Muscle layer of colon (tissue), 2 donors: ENCODE measurements around the gene TFF2.

Experiments
- H3K27ac ChIP-seq: one replicate; pipeline ENCODE4 v1.7.0; 2013; ENCODE audit warnings: low read depth, mild to moderate bottlenecking, low read length, moderate library complexity
- H3K27me3 ChIP-seq, 2 donors: one replicate each; pipeline ENCODE4 v1.7.0; 2013; ENCODE audit warnings: low read length in 2 of 2, mild to moderate bottlenecking in 2 of 2; ENCODE audit not compliant: insufficient read depth in 2 of 2, control insufficient read depth in 1 of 2
- H3K36me3 ChIP-seq: one replicate; pipeline ENCODE4 v1.7.0; 2013; ENCODE audit warnings: mild to moderate bottlenecking, low read length; ENCODE audit not compliant: insufficient read depth
- H3K4me1 ChIP-seq: one replicate; pipeline ENCODE4 v1.7.0; 2013; ENCODE audit warnings: mild to moderate bottlenecking, low read length; ENCODE audit not compliant: insufficient read depth
- H3K4me3 ChIP-seq, 2 donors: one replicate each; pipeline ENCODE4 v1.7.0; 2013; ENCODE audit warnings: low read length in 2 of 2, low read depth in 1 of 2, mild to moderate bottlenecking in 1 of 2, moderate library complexity in 1 of 2
- H3K9ac ChIP-seq: one replicate; pipeline ENCODE4 v1.7.0; 2013; ENCODE audit warnings: low read length
- H3K9me3 ChIP-seq: one replicate; pipeline ENCODE4 v1.7.0; 2013; ENCODE audit warnings: mild to moderate bottlenecking, low read length
- donor health status: abdominal sarcoma.
- donor health status: Adenocarcinoma of cecum.

Gene TFF2

DNA sequence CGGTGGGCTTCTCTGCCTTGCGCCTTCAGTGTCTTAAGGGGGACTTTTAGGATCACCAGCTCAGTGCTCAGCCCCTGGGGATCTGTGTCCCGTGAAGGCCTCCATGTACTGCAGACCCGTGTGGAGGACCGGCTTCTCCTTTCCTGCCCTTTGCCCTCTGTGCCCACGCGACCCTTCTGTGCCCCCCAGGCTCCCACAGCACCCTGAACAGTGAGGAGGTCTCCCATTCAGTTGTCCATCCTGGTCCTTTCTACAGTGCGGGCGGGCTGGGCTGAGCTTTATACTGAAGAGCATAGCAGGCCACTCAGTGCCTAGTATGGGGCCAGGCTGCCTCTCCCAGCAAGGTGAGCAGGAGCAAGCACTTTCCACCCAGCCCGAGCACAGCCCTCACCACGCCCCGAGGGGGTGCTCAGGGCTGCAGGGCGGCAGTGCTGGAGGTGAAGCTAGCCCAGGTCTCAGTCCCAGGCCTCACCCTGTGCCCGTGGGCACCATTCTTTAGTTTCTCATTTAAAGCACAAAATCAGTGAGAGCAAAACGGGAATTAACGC lies 23.2 kb upstream of the TFF2 start:
- Histone ChIP-seq H3K9ac (no peak overlapping the region), H3K4me1 (no peaks in the 10 kb centered on the region), H3K9me3 (no peaks in the 10 kb centered on the region), H3K27ac (no peak overlapping the region), H3K4me3 (no peak overlapping the region), H3K36me3 (no peaks in the 10 kb centered on the region), H3K27me3 (peaks cover 0 to 20% of the 10 kb centered on the region in 2 donors)

DNA sequence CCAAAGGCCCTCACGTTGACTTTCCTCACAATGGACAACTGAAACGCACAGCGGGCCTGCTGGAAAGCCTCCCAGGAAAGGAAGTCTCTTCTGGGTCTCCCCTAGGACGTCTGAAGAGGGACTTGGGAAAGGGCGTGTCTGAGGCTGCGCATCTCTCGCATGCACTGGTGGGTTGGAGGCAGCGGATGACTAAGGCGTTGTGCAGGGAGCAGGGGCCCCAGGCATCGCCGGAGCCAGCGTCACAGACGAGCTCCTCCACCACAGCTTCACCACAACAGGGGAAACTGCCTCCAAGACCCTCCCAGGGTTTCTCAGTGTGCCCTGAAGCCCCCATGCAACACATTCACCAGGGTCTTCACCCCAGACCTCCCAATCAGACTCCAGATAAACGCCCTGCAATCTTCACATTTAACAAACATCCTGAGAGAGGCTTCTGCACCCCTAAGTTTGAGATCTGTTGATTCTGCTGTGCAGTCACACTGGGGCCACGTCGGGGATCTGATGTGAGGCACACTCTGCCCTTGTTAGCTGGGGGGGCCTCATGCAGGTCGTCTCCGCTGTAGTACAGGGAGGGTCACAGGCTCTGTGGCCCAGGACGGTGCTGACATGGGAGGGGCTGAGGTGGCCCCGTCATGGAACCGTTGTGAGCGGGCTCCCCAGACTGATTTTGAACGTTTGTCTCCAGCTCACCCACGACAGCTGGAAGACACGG lies 22.6 kb upstream of the TFF2 start:
- H3K4me3 ChIP-seq: no peak overlapping the region
- H3K36me3 ChIP-seq: no peaks in the 10 kb centered on the region
- H3K4me1 ChIP-seq: no peaks in the 10 kb centered on the region
- H3K9me3 ChIP-seq: no peaks in the 10 kb centered on the region
- H3K27ac ChIP-seq: no peak overlapping the region
- H3K9ac ChIP-seq: no peak overlapping the region
- peaks cover 0 to 20% of the 10 kb centered on the region in 2 donors for H3K27me3 ChIP-seq

DNA sequence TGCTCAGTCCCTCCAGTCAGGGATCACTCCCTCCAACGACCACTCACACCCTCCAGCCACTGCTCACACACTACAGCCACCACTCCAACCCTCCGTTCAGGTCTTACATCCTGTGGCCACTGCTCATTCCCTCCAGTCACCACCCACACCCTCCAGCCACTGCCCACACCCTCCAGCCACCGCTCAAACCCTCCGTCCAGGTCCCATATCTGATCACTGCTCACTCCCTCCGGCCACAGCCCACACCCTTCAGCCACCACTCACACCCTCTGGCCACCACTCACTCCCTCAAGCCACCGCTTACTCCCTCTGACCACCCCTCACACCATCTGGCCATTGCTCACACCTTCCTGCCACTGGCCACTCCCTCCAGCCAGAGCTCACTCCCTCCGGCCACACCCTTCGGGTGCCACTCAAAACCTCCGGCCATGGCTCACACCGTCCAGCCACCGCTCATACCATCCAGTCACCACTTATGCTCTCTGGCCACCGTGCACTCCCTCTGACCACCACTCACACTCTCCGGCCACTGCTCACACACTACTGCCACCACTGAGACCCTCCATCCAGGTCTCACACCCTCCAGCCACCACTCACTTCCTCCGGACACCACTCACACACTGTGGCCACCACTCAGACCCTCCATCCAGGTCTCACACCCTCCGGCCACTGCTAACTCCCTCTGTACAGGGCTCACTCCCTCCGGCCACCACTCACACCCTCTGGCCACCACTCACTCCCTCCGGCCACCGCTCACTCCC lies 20.3 kb upstream of the TFF2 start:
- Histone ChIP-seq H3K9ac (no peak overlapping the region), H3K36me3 (no peaks in the 10 kb centered on the region), H3K9me3 (no peaks in the 10 kb centered on the region), H3K27me3 (peaks cover 0 to 10% of the 10 kb centered on the region in 2 donors), H3K4me3 (no peak overlapping the region), H3K4me1 (no peaks in the 10 kb centered on the region), H3K27ac (no peak overlapping the region)

DNA sequence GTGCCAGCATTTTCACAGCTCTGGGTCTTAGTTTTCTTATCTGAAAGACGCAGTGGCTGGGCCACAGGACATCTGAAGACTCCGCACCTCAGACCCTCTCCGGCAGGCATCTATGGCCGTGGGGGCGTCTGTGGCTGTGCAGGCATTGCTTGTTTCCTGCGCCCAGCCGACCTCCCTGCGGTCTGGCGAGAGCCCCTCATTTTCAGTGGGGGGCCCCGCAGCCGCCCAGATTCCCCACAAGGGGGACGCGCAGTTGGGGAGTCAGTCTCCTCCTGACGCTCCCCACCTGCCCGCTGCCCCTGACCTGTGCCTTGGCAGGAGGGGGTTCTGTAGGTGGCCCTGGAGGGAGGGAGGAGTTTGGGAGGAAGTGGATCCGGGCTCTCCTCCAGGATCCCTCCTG lies 19.0 kb upstream of the TFF2 start:
- Histone ChIP-seq H3K9me3 (no peaks in the 10 kb centered on the region), H3K4me1 (no peaks in the 10 kb centered on the region), H3K27me3 (peaks cover 0 to 6% of the 10 kb centered on the region in 2 donors), H3K9ac (no peak overlapping the region), H3K36me3 (no peaks in the 10 kb centered on the region), H3K4me3 (no peak overlapping the region), H3K27ac (no peak overlapping the region)

DNA sequence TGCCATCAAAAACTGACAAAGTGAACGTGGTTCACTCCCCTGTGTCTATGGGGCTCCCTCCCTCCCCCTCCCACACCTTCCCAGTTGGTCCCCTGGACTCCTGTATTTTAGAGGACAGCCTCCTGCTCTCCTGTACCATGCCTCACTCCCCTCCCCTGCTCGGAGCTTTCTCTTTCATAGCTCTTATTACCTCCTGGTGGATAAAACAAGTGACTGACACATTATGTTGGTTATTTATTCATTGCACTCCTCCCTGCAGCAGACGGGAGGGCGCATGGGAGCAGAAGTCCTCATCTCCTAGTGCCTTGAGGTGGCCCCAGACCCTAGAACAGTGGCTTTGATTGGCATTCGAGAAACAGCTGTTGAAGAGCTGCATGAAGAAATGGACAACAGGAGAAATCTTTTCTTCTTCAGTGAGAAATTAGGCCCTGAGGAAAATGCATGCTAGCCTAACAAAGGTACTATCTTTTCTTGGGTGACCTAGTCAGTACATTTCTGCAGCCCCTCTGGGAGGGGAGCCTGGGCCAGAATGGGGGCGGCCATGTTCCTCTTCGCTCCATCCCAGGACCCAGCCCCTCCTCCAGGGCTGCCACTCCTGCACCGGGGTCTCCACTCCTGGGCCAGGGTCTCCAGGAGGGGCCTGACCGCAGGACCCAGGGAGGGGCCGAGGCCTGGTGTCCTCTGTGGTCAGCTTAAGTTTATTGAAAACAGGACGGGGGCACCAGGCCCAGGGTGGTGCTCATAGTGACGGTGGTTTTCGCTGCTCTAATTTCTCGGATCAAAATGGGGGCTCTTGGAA lies 16.8 kb upstream of the TFF2 start:
- peaks cover 0 to 14% of the 10 kb centered on the region in 2 donors for H3K27me3 ChIP-seq

DNA sequence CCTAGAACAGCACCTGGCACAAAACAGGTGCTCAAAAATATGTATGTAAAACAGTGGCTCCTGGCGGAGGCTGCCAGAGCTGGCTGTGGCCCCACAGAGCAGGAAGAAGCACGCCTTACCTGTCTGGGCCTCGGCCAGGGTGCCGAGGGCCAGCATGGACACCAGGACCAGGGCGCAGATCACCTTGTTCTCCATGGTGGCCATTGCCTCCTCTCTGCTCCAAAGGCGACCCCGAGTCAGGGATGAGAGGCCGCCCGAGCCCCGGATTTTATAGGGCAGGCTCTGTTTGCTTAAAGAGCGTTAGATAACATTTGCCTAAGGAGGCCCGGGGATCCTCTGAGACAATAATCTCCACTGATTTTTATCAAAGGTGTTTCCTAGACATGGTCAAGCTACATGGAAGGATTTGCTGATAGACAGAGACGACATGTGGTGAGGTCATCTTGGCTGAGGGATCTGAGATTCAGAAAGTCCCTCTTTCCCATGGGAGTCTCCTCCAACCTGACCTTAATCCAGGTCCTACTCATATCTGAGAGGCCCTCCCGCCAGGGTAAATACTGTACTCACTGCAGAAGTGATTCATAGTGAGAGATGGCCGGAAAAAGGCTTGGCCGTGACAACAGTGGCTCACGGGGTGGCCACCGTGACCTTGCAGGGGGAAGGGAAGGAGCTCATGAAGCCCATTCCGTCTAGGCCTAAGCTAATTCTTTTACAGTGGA lies 15.7 kb upstream of the TFF2 start, which contains the start of gene TFF1:
TFF1 (minus strand) TSS at position 244 of the 719 bp plus-strand sequence; CDS start at position 204, 40 bp downstream.
- H3K36me3 ChIP-seq: no peaks in the 10 kb centered on the region
- H3K9me3 ChIP-seq: no peaks in the 10 kb centered on the region
- peaks cover 0 to 14% of the 10 kb centered on the region in 2 donors for H3K27me3 ChIP-seq
- H3K4me3 ChIP-seq: no peak within 1 kb of the TSS
- H3K9ac ChIP-seq: no peak within 1 kb of the TSS
- no peaks in the 10 kb centered on the region for H3K4me1 ChIP-seq
- no peak within 1 kb of the TSS for H3K27ac ChIP-seq

More for the DNA sequence above, 16.8 kb upstream of the TFF2 start:
- Histone ChIP-seq H3K4me3 (no peak overlapping the region), H3K4me1 (no peaks in the 10 kb centered on the region), H3K9ac (no peak overlapping the region), H3K36me3 (no peaks in the 10 kb centered on the region), H3K27ac (no peak overlapping the region), H3K9me3 (no peaks in the 10 kb centered on the region)

DNA sequence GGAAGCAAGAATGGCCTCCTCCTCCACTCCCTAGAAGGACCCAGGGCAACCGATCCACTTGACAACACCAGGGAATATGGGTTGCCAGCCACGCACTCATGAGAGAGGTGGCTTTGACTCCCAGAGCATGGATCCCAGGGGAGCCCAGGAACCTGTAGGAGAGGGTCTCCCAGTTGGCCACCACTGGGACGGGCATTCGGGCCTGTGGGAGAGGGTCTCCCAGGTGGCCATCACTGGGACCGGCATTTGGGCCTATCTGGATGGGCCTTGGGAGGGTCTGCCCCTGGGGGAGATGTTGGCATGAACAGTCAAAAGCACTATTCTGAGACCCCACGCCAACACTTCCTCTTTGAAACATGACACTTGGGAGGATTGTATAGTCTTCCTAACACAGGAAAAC lies 15.0 kb upstream of the TFF2 start:
- no peaks in the 10 kb centered on the region for H3K36me3 ChIP-seq
- H3K9me3 ChIP-seq: no peaks in the 10 kb centered on the region
- no peak overlapping the region for H3K9ac ChIP-seq
- peaks cover 0 to 10% of the 10 kb centered on the region in 2 donors for H3K27me3 ChIP-seq
- no peak overlapping the region for H3K4me3 ChIP-seq
- H3K27ac ChIP-seq: no peak overlapping the region
- H3K4me1 ChIP-seq: no peaks in the 10 kb centered on the region

DNA sequence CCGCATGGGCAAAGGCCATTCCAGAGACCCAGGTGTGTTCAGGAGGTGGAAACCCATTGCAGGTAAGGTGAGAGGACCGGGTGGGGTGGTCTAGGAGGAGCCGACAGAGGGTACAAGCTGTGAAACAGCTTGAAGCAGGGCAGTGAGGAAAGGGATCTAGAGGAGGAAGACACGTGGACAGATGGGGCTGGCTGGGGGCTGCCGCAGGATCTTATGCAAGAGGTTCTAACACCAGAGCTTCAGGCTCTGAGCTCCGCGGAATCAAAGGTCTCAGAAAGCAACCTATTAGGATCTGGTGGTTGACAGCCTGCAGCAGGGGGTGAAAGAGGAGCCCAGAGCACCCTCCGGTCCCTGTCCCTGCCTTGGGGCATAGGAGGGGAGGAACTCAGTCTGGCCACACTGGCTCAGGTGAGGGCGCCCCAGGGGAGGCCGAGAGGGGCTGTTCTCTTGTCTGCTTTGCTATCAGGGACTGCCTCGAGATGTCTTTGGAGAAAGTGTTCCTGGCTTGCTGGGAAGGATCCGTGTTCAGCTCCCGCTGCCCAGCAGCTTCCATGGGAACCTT lies 13.6 kb upstream of the TFF2 start:
- H3K27me3 ChIP-seq: peaks cover 0 to 16% of the 10 kb centered on the region in 2 donors
- H3K36me3 ChIP-seq: no peaks in the 10 kb centered on the region
- peaks cover 7% of the 10 kb centered on the region for H3K9me3 ChIP-seq
- H3K4me1 ChIP-seq: no peaks in the 10 kb centered on the region
- no peak overlapping the region for H3K4me3 ChIP-seq
- no peak overlapping the region for H3K27ac ChIP-seq
- no peak overlapping the region for H3K9ac ChIP-seq

DNA sequence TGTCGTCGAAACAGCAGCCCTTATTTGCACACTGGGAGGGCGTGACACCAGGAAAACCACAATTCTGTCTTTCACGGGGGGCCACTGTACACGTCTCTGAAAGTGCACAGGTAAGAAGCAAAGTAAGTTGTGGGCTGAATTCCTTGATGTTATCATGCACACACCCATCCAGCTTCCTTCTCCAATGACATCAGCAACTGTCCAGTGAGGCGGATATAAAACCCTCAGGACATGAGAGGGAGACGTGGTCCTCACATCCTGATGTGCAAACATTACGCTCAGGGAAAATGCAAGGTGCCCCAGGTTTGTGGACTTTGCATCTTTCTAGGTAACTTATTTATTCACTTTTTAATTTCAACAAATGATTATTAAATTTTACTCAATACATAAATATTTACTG lies 12.5 kb upstream of the TFF2 start:
- peaks cover 7% of the 10 kb centered on the region for H3K9me3 ChIP-seq
- H3K4me1 ChIP-seq: no peaks in the 10 kb centered on the region
- H3K27me3 ChIP-seq: peaks cover 0 to 16% of the 10 kb centered on the region in 2 donors
- no peaks in the 10 kb centered on the region for H3K36me3 ChIP-seq
- H3K27ac ChIP-seq: no peak overlapping the region
- H3K9ac ChIP-seq: no peak overlapping the region
- no peak overlapping the region for H3K4me3 ChIP-seq

DNA sequence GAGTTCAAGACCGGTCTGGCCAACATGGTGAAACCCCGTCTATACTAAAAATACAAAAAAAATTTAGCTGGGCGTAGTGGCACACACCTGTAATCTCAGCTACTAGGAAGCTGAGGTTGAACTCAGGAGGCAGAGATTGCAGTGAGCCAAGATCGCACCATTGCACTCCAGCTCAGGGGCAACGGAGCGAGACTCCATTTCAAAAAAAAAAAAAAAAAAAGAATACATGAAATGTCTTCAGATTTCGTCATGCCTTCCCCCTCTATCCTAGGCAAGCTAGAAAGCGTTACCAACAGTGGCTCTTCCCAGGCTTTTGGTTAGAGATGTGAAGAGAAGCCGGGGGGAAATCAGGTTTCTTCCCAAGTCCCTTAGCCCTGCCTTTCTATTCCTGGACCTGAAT lies 11.9 kb upstream of the TFF2 start:
- Histone ChIP-seq H3K36me3 (no peaks in the 10 kb centered on the region), H3K9me3 (peaks cover 7% of the 10 kb centered on the region), H3K27ac (no peak overlapping the region), H3K4me3 (no peak overlapping the region), H3K9ac (no peak overlapping the region), H3K27me3 (peaks cover 0 to 16% of the 10 kb centered on the region in 2 donors), H3K4me1 (no peaks in the 10 kb centered on the region)
